Spleen (tissue), 11 donors: Measurements from ENCODE around the gene CARM1. TPM values are rescaled to one million over a fixed set of nuclear protein-coding genes. Genes with fewer than 3 reads are reported as not detected.
A peak's percentile ranks its signal among the peaks of the same experiment; 100 is the strongest.

Experiments used
- DNase-seq: peaks from one replicate; pipeline ENCODE4 v3.0.0-alpha.2; 2020
- H3K27ac ChIP-seq, 8 donors: fragments of 200-600 bp; sonication (generic) in 7 of 8; 1 replicate in 4 of 8; 2 replicates in 4 of 8; pipeline versions ENCODE4 v1.5.0 to v1.8.0; 2016 to 2021; ENCODE audit warnings: inconsistent platforms in 4 of 8, mild to moderate bottlenecking in 4 of 8, moderate library complexity in 1 of 8
- H3K27me3 ChIP-seq, 7 donors: fragments of 200-600 bp; sonication (generic) in 6 of 7; replicated peaks in 1 of 7; 1 replicate in 4 of 7; 2 replicates in 3 of 7; pipeline versions ENCODE4 v1.5.0 to v1.8.0; 2016 to 2021; ENCODE audit warnings: inconsistent platforms in 3 of 7, mild to moderate bottlenecking in 1 of 7
- H3K36me3 ChIP-seq, 6 donors: fragments of 200-600 bp; sonication (generic) in 5 of 6; 1 replicate in 4 of 6; 2 replicates in 2 of 6; pipeline versions ENCODE4 v1.5.0 to v1.8.0; 2016 to 2021; ENCODE audit warnings: inconsistent platforms in 2 of 6
- H3K4me1 ChIP-seq, 6 donors: fragments of 200-600 bp; sonication (generic) in 5 of 6; 1 replicate in 3 of 6; 2 replicates in 3 of 6; pipeline versions ENCODE4 v1.5.0 to v1.8.0; 2016 to 2021; ENCODE audit warnings: inconsistent platforms in 3 of 6
- H3K4me3 ChIP-seq, 8 donors: fragments of 200-600 bp; sonication (generic) in 7 of 8; 1 replicate in 4 of 8; 2 replicates in 4 of 8; pipeline versions ENCODE4 v1.5.0 to v1.8.0; 2016 to 2021; ENCODE audit warnings: inconsistent platforms in 4 of 8, mild to moderate bottlenecking in 4 of 8, moderate library complexity in 2 of 8
- H3K9me3 ChIP-seq, 8 donors: fragments of 200-600 bp; sonication (generic) in 7 of 8; 1 replicate in 4 of 8; 2 replicates in 4 of 8; pipeline versions ENCODE4 v1.5.0 to v1.8.0; 2016 to 2021; ENCODE audit warnings: inconsistent platforms in 4 of 8
- POLR2A ChIP-seq, 3 donors: fragments of 450-650 bp; IDR thresholded peaks; one replicate each; pipeline ENCODE4 v1.5.1; 2017; ENCODE audit warnings: antibody characterized with exemption in 3 of 3, mild to moderate bottlenecking in 1 of 3
- POLR2AphosphoS5 ChIP-seq, 3 donors: sonication (generic); formaldehyde crosslinking; IDR thresholded peaks; one replicate each; pipeline ENCODE4 v1.5.1; 2017; ENCODE audit warnings: antibody characterized with exemption in 3 of 3
- WGBS, 5 donors: extraction: QIAGEN DNeasy Blood & Tissue Kit in 3 of 5; methylation state at CpG; one replicate each; pipeline versions ENCODE4 v1.1.5 to v1.1.7; 2013 to 2018; 5-methylcytosine and 5-hydroxymethylcytosine counted together
- intact Hi-C: fragments of 100-400 bp; cut with DNase I; formaldehyde crosslinking; loops from one replicate; pipeline ENCODE4 v1.15.0; 2023; ENCODE audit warnings: low total_unique reads
- polyA plus RNA-seq, 3 donors: library from polyadenylated mRNA; stranded (reverse); fragments of 200-250 nt; gene quantifications; one replicate each; pipeline ENCODE4 v1.2.1, GENCODE V29; 2013
- total RNA-seq, 7 donors: library from RNA; depleted of rRNA in 3 of 7; stranded (reverse); fragments of >200 nt in 3 of 7; fragmentation: NEBNext Ultra II Directional in 4 of 7; extraction: Animal tissue kit (Norgen Biotek cat#: 25700) in 4 of 7; gene quantifications; one replicate each; pipeline versions ENCODE4 v1.1.0 to v1.2.1, GENCODE V29; 2016 to 2021
- TF ChIP-seq, protein P1 (sequence below), 11 experiments: fragments of 200-600 bp in 7 of 11; fragments of 450-650 bp in 4 of 11; sonication (generic) in 4 of 11; IDR thresholded peaks in 8 of 11; conservative IDR thresholded peaks in 3 of 11; 1 replicate in 7 of 11; 2 replicates in 4 of 11; pipeline versions ENCODE4 v1.4.0 to v1.8.0; 2016 to 2021; ENCODE audit warnings: antibody characterized with exemption in 11 of 11, inconsistent platforms in 4 of 11, mild to moderate bottlenecking in 1 of 11
- donor health status: healthy with polysubstance abuse.
- donor health status: DM: no; HTN: no; CAD: no; lungs with moderate emphysema.
- donor health status: DM: no; HTN: no; CAD: no.
- donor health status: Bipolar disorder and iron deficiency.
- donor health status: healthy.
- donor health status: DM: no; HTN: no; CAD: no.
- donor health status: DM: yes; HTN: yes; CAD: no.

CARM1 gene
- total and polyA plus RNA-seq, 10 donors: 13.6 to 32.0 (median 24.6) TPM

DNA sequence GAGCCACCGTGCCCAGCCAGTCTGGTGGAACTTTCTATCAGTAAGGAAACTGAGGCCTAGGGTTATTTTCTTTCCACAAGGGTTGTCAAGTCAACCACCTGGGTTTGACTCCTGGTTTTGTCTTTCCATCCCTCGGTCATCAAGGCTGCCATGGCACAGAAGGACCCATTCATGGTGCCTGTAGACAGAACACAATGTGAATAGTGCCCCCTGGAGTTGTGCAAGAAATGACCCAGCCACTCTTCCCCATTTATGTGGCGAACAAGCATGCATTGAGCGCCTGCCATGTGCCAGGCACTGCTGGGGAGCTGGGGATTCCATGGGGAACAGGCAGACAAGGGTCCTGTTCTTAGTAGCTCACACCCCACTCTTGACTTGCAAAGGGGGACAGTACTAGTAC, 93.5 kb downstream of the CARM1 start:
- Histone ChIP-seq H3K27me3 (no peaks in the 10 kb centered on the region), H3K36me3 (no peaks in the 10 kb centered on the region), H3K9me3 (no peaks in the 10 kb centered on the region), H3K4me3 (no peak overlapping the region), H3K4me1 (peaks cover 31 to 88% (median 61%) of the 10 kb centered on the region in 6 donors), H3K27ac (peak overlapping the region in 1 of 8 donors; percentile 4)
- TF ChIP-seq POLR2A (IDR thresholded peaks at IDR 0.05) (no peak), POLR2AphosphoS5 (IDR thresholded peaks at IDR 0.05) (no peak)
- TF ChIP-seq, protein P1, sequence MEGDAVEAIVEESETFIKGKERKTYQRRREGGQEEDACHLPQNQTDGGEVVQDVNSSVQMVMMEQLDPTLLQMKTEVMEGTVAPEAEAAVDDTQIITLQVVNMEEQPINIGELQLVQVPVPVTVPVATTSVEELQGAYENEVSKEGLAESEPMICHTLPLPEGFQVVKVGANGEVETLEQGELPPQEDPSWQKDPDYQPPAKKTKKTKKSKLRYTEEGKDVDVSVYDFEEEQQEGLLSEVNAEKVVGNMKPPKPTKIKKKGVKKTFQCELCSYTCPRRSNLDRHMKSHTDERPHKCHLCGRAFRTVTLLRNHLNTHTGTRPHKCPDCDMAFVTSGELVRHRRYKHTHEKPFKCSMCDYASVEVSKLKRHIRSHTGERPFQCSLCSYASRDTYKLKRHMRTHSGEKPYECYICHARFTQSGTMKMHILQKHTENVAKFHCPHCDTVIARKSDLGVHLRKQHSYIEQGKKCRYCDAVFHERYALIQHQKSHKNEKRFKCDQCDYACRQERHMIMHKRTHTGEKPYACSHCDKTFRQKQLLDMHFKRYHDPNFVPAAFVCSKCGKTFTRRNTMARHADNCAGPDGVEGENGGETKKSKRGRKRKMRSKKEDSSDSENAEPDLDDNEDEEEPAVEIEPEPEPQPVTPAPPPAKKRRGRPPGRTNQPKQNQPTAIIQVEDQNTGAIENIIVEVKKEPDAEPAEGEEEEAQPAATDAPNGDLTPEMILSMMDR (IDR thresholded peaks at IDR 0.05 in 8 of 11, conservative IDR thresholded peaks at IDR 0.05 in 3 of 11): no peak
- WGBS, 5 donors: 92 to 97% (median 95%) methylated on average over 4 of the region's 4 CpGs
- intact Hi-C loops: no loop called here
- no peak for DNase-seq

DNA sequence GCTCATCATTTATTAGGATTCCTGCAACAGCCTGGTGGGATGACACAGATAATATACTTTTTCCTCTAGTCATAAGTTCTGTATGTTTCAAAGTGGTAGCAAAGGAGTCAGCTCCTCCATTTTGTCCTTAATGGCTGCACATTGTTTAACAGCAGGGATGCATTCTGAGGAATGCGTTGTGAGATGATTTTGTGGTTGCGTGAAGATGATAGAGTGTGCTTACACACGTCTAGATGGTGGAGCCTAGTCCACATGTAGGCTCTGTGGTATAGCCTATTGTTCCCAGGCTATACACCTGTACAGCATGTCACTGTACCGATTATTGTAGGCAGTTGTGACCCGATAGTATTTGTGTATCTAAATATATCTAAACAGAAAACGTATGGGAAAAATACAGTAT, 94.0 kb downstream of the CARM1 start:
- WGBS, 5 donors: 83 to 85% (median 84%) methylated on average over 6 of the region's 6 CpGs
- Histone ChIP-seq H3K27ac (no peak overlapping the region), H3K9me3 (no peaks in the 10 kb centered on the region), H3K27me3 (no peaks in the 10 kb centered on the region), H3K36me3 (no peaks in the 10 kb centered on the region), H3K4me3 (no peak overlapping the region), H3K4me1 (peaks cover 31 to 89% (median 60%) of the 10 kb centered on the region in 6 donors)
- no peak for DNase-seq
- intact Hi-C loops: no loop called here
- TF ChIP-seq POLR2AphosphoS5 (IDR thresholded peaks at IDR 0.05): no peak
- TF ChIP-seq POLR2A (IDR thresholded peaks at IDR 0.05): no peak
- TF ChIP-seq, protein P1 (IDR thresholded peaks at IDR 0.05 in 8 of 11, conservative IDR thresholded peaks at IDR 0.05 in 3 of 11): no peak

DNA sequence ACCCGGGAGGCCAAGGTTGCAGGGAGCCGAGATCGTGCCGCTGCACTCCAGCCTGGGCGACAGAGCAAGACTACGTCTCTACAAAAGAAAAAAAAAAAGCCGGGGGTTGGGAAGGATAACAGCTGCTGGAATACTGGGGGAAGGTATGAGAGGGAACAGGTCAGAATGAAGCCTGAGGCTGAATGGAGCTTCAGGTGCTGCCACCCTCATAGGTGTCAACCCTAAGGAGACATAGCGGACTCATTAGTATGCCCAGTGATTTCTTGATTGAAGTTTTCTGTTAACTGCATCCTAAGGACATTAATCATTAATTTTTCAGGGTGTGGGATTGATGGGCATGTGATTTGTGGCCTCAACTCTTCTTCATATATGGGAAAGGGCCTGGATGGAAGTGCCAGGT, 95.5 kb downstream of the CARM1 start:
- no peak for DNase-seq
- Histone ChIP-seq H3K27me3 (no peaks in the 10 kb centered on the region), H3K36me3 (no peaks in the 10 kb centered on the region), H3K27ac (no peak overlapping the region), H3K9me3 (no peaks in the 10 kb centered on the region), H3K4me1 (peaks cover 28 to 97% (median 57%) of the 10 kb centered on the region in 6 donors), H3K4me3 (no peak overlapping the region)
- 88 to 95% (median 93%) methylated on average over 8 of the region's 8 CpGs for WGBS, 5 donors
- intact Hi-C loops: no loop called here
- TF ChIP-seq POLR2AphosphoS5 (IDR thresholded peaks at IDR 0.05) (no peak), POLR2A (IDR thresholded peaks at IDR 0.05) (no peak)

DNA sequence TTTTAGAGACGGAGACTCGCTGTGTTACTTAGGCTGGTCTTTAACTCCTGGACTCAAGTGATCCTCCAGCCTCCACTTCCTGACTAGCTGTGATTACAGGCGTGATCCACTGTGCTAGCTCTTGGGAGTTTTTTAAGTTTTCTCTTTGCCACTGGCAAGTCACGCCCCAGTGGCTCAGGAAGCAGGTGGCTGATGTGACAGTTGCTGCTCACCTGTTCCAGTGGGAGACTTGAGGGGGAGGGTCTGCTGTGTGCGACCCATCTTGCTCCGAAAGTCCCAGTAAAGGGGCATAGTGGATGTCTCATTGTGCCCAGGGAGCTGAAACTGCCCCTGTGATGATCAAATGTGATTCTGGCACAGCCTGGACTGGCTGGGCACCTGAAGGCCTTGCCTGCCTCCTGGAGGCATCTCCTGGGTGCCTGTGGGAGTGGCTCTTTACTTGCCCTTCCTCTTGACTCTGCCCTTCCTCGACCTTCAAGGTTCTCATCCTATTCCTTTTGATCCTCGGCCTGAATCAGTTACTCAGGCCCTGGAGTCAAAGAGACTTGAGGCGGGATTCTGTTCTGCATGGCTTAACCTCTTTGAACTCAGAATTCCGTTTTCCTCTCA, 97.3 kb downstream of the CARM1 start:
- Histone ChIP-seq H3K36me3 (peaks cover 0 to 6% (median 0%) of the 10 kb centered on the region in 6 donors), H3K4me3 (no peak overlapping the region), H3K27ac (peak overlapping the region in 7 of 8 donors; percentile 20 to 59 (median 32)), H3K4me1 (peaks cover 14 to 94% (median 39%) of the 10 kb centered on the region in 6 donors), H3K9me3 (no peaks in the 10 kb centered on the region), H3K27me3 (no peaks in the 10 kb centered on the region)
- TF ChIP-seq, protein P1 (IDR thresholded peaks at IDR 0.05 in 8 of 11, conservative IDR thresholded peaks at IDR 0.05 in 3 of 11): no peak
- no peak for TF ChIP-seq POLR2A (IDR thresholded peaks at IDR 0.05)
- no peak for TF ChIP-seq POLR2AphosphoS5 (IDR thresholded peaks at IDR 0.05)
- 35 to 57% (median 50%) methylated on average over 10 of the region's 10 CpGs for WGBS, 5 donors
- no peak for DNase-seq
- intact Hi-C loops: no loop called here
